GM12878 (cell line): ENCODE measurements around the gene DUSP14. TPM values are rescaled to one million over a fixed set of nuclear protein-coding genes. Genes with fewer than 3 reads are reported as not detected.

ENCODE experiments used
- ATAC-seq: fragments of 200-7000 bp; cut with Tn5 transposase; 3 replicates; pipeline ENCODE4 v1.9.1; 2020; ENCODE audit warnings: mild to moderate bottlenecking, moderate library complexity
- BruUV-seq: library from RNA; stranded (reverse); fragments of 400-500 nt; replicated peaks from 2 replicates; lab custom pipeline; 2021; lab: Mats Ljungman, UMichigan
- CTCF ChIA-PET: fragments of 300-600 bp; sonication (Branson Sonifier 250); formaldehyde crosslinking; extraction: SDS; loops from one replicate; lab custom pipeline; 2021; ENCODE audit warnings: inconsistent platforms; lab: Yijun Ruan, JAX
- POLR2A ChIA-PET: fragments of 350-600 bp; formaldehyde crosslinking; extraction: SDS; loops from one replicate; lab custom pipeline; 2021; ENCODE audit warnings: inconsistent platforms; lab: Charles Lee
- RAD21 ChIA-PET: fragments of 300-600 bp; sonication (Branson Sonifier 250); formaldehyde crosslinking; loops from one replicate; lab custom pipeline; 2023; ENCODE audit warnings: antibody characterized with exemption; ENCODE audit not compliant: unreplicated experiment; lab: Charles Lee
- SMC1A ChIA-PET: fragments of 300-600 bp; sonication (Branson Sonifier 250); formaldehyde crosslinking; loops from one replicate; lab custom pipeline; 2023; ENCODE audit not compliant: unreplicated experiment, uncharacterized antibody; lab: Charles Lee
- DNase-seq: peaks from one replicate; pipeline ENCODE4 v3.0.0-alpha.2; 2011; ENCODE audit warnings: low read depth, low spot score
- FAIRE-seq: peaks from 3 replicates; lab custom pipeline; 2011; peaks lifted over from hg19 to GRCh38; lab: Jason Lieb, UNC
- H2AFZ ChIP-seq: 2 replicates; pipeline ENCODE4 v1.6.0; 2011; ENCODE audit warnings: low read depth, low read length, control low read depth; ENCODE audit not compliant: control insufficient read depth
- H3K27ac ChIP-seq: 2 replicates; pipeline ENCODE4 v1.5.1; 2011; ENCODE audit warnings: control low read depth; ENCODE audit not compliant: control insufficient read depth, insufficient read depth
- H3K27me3 ChIP-seq, 2 experiments: replicated peaks in 1 of 2; 2 replicates each; pipeline versions ENCODE4 v1.6.0 to v1.6.1; 2011; ENCODE audit warnings: low read length in 1 of 2; ENCODE audit not compliant: control insufficient read depth in 2 of 2, insufficient read depth in 2 of 2
- H3K36me3 ChIP-seq, 2 experiments: 2 replicates each; pipeline ENCODE4 v1.5.1; 2011; ENCODE audit warnings: low read length in 1 of 2; ENCODE audit not compliant: control insufficient read depth in 2 of 2, insufficient read depth in 2 of 2
- H3K4me1 ChIP-seq: 2 replicates; pipeline ENCODE4 v1.6.1; 2011; ENCODE audit warnings: mild to moderate bottlenecking, low read length, moderate library complexity, mixed read lengths; ENCODE audit not compliant: control insufficient read depth, insufficient read depth
- H3K4me2 ChIP-seq: 2 replicates; pipeline ENCODE4 v1.6.0; 2011; ENCODE audit warnings: control low read depth; ENCODE audit not compliant: control insufficient read depth, insufficient read depth
- H3K4me3 ChIP-seq: fragments of 200-600 bp; sonication (generic); 2 replicates; pipeline ENCODE4 v1.5.1; 2016
- H3K79me2 ChIP-seq: 2 replicates; pipeline ENCODE4 v1.6.0; 2011; ENCODE audit warnings: low read length; ENCODE audit not compliant: control insufficient read depth, insufficient read depth
- H3K9ac ChIP-seq: 2 replicates; pipeline ENCODE4 v1.8.0; 2011; ENCODE audit warnings: low read length, control low read depth, mixed read lengths; ENCODE audit not compliant: control insufficient read depth, insufficient read depth
- H3K9me3 ChIP-seq: replicated peaks from 3 replicates; pipeline ENCODE4 v1.5.1; 2011; ENCODE audit warnings: mild to moderate bottlenecking, low read length; ENCODE audit not compliant: control insufficient read depth, insufficient read depth
- H4K20me1 ChIP-seq: 2 replicates; pipeline ENCODE4 v1.6.0; 2011; ENCODE audit not compliant: control insufficient read depth, insufficient read depth
- ASH2L ChIP-seq: fragments of 300-600, 200-600 bp; sonication (generic); IDR thresholded peaks from 2 replicates; pipeline ENCODE4 v1.6.1; 2017; ENCODE audit warnings: low read depth, mild to moderate bottlenecking, borderline replicate concordance
- CREB1 ChIP-seq: IDR thresholded peaks from 2 replicates; pipeline ENCODE4 v1.6.1; 2012; ENCODE audit warnings: low read depth, mild to moderate bottlenecking, inconsistent platforms
- GABPA ChIP-seq: IDR thresholded peaks from 2 replicates; pipeline ENCODE4 v1.6.1; 2014; ENCODE audit warnings: antibody characterized with exemption, low read depth, mild to moderate bottlenecking, inconsistent platforms
- GATAD2B ChIP-seq: fragments of 450-650 bp; conservative IDR thresholded peaks from 2 replicates; pipeline ENCODE4 v1.6.1; 2017; ENCODE audit warnings: low read depth, mild to moderate bottlenecking, moderate library complexity
- NFYB ChIP-seq: IDR thresholded peaks from 2 replicates; pipeline ENCODE4 v1.6.1; 2011; ENCODE audit warnings: low read depth, mild to moderate bottlenecking, low read length, improper control_type of control experiment, moderate library complexity; ENCODE audit not compliant: insufficient read depth
- POLR2AphosphoS5 ChIP-seq: IDR thresholded peaks from 2 replicates; pipeline ENCODE4 v1.6.1; 2011; ENCODE audit warnings: mild to moderate bottlenecking, low read length, inconsistent platforms
- RAD51 ChIP-seq: fragments of 450-650 bp; IDR thresholded peaks from 2 replicates; pipeline ENCODE4 v1.6.1; 2016; ENCODE audit warnings: moderate library complexity, mild to moderate bottlenecking, inconsistent platforms
- RELA ChIP-seq: fragments of 450-650 bp; IDR thresholded peaks from 2 replicates; pipeline ENCODE4 v1.8.0; 2014; ENCODE audit warnings: borderline replicate concordance; ENCODE audit not compliant: partially characterized antibody
- SMC3 ChIP-seq: IDR thresholded peaks from 2 replicates; pipeline ENCODE4 v1.6.1; 2011; ENCODE audit warnings: low read length, improper control_type of control experiment, borderline replicate concordance
- WGBS: methylation state at CpG from one replicate; pipeline ENCODE4 v1.1.6; 2016; ENCODE audit warnings: low lambda C conversion rate; ENCODE audit not compliant: insufficient replicate concordance, insufficient coverage; ENCODE audit errors: missing lambda C conversion rate; 5-methylcytosine and 5-hydroxymethylcytosine counted together
- in situ Hi-C: fragments of 300-500 bp; cut with MboI; formaldehyde crosslinking; loops from 9 replicates; pipeline ENCODE4 v1.14.3; 2018; ENCODE audit warnings: mixed read lengths
- intact Hi-C: fragments of 100-400 bp; cut with micrococcal nuclease; formaldehyde crosslinking; loops from one replicate; pipeline ENCODE4 v1.14.2; 2022; ENCODE audit not compliant: unreplicated experiment
- polyA plus RNA-seq, 11 experiments: library from polyadenylated mRNA; depleted of rRNA in 4 of 11; unstranded in 6 of 11; stranded (reverse) in 5 of 11; fragments of >200 nt; fragmentation: Nextera tagmentation in 4 of 11; fragmentation: Illumina TruSeq in 1 of 11; extraction: Ambion mirVana in 4 of 11; extraction: Trizol in 1 of 11; gene quantifications; 1 replicate in 1 of 11; 2 replicates in 10 of 11; pipeline versions ENCODE4 v1.2.1 to v1.2.3, GENCODE V29; 2011 to 2016; ENCODE audit warnings: inconsistent platforms in 2 of 11, missing spikeins in 2 of 11, low read depth in 1 of 11
- total RNA-seq, 4 experiments: library from RNA; depleted of rRNA in 3 of 4; stranded (reverse); fragments of >200 nt in 3 of 4; fragmentation: Illumina TruSeq in 1 of 4; extraction: Trizol in 1 of 4; gene quantifications; 2 replicates each; pipeline versions ENCODE4 v1.2.1 to v1.2.3, GENCODE V29; 2013 to 2021

DUSP14 gene
- total and polyA plus RNA-seq, 10 of the 15 experiments (the other 5 are each of a cell fraction or from before 2014, with no cell fraction given) = 14.5 to 36.5 (median 24.4) TPM

DNA sequence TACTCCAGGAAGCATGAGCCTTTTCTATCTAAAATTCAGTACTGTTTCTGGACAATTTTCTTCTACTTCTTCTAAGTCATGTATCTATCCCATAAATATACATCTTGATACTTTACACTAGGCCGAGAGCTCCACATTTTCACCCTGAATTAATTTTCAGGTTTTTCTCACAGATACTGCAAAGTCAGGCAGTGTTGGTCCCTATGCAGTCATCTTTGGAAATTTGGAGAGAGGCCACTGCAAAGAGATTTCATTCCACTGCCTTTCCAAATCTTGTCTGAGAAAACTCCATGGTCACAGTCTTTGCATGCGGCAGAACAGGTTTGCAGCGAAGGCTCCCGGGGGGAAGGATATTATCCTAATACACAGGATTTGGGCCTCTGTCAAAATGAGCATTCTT lies 28.2 kb downstream of the DUSP14 start:
- Histone ChIP-seq H3K79me2 (no peaks in the 10 kb centered on the region), H3K4me3 (no peak overlapping the region), H3K27ac (no peak overlapping the region), H3K4me2 (no peak overlapping the region), H3K4me1 (no peaks in the 10 kb centered on the region), H3K36me3 (peaks cover 9 to 30% of the 10 kb centered on the region in 2 experiments), H3K9ac (no peak overlapping the region), H3K9me3 (no peaks in the 10 kb centered on the region), H4K20me1 (no peaks in the 10 kb centered on the region), H3K27me3 (no peaks in the 10 kb centered on the region), H2AFZ (no peak overlapping the region)
- no TSS peak for BruUV-seq
- no peak for TF ChIP-seq ASH2L
- TF ChIP-seq GATAD2B = no peak
- no peak for TF ChIP-seq RAD51
- no peak for TF ChIP-seq POLR2AphosphoS5
- no peak for TF ChIP-seq GABPA
- no peak for TF ChIP-seq NFYB
- TF ChIP-seq RELA = no peak
- TF ChIP-seq CREB1 = no peak
- 98% methylated on average over 4 of the region's 4 CpGs for WGBS
- intact Hi-C loops = no loop called here
- ChIA-PET POLR2A (no interaction called here), SMC1A (interaction anchor here (0.7 to 1.3 kb wide), 2 partner anchors 9 to 12 kb away, joined by 5 to 7 read pairs; no protein-coding TSS in a partner anchor), CTCF (no interaction called here), RAD21 (no interaction called here)
- FAIRE-seq (no peak), ATAC-seq (no peak), DNase-seq (no peak)
- in situ Hi-C loops = loop anchor here (25.0 kb wide), 1 partner anchor 869 kb away; no protein-coding TSS in a partner anchor

GRCh38 chr17:37518826-37519225 lies 29.1 kb downstream of the DUSP14 start:
- ChIA-PET SMC1A (interaction anchor here (1.1 kb wide), 1 partner anchor 303 kb away, joined by 3 read pairs; no protein-coding TSS in a partner anchor), RAD21 (no interaction called here), POLR2A (interaction anchor here (1.0 kb wide), 1 partner anchor 99 kb away, joined by 3 read pairs; no protein-coding TSS in a partner anchor), CTCF (interaction anchor here (1.0 to 1.8 kb wide), 2 partner anchors 22 to 145 kb away, joined by 3 to 5 read pairs; no protein-coding TSS in a partner anchor)
- in situ Hi-C loops (loop anchor here (25.0 kb wide), 1 partner anchor 868 kb away; no protein-coding TSS in a partner anchor), intact Hi-C loops (no loop called here)
- Histone ChIP-seq H3K27ac (no peak overlapping the region), H3K4me3 (no peak overlapping the region), H4K20me1 (no peaks in the 10 kb centered on the region), H3K9me3 (no peaks in the 10 kb centered on the region), H3K79me2 (no peaks in the 10 kb centered on the region), H3K36me3 (peaks cover 8 to 29% of the 10 kb centered on the region in 2 experiments), H3K4me1 (no peaks in the 10 kb centered on the region), H3K9ac (no peak overlapping the region), H3K27me3 (no peaks in the 10 kb centered on the region), H2AFZ (no peak overlapping the region), H3K4me2 (no peak overlapping the region)
- FAIRE-seq (no peak), ATAC-seq (no peak), DNase-seq (no peak)
- no peak for TF ChIP-seq SMC3
- no TSS peak for BruUV-seq
- 91% methylated on average over 8 of the region's 8 CpGs for WGBS
